ENCODE data around the gene ZFAND3. TPM values are rescaled to one million over a fixed set of nuclear protein-coding genes. Genes with fewer than 3 reads are reported as not detected.

The ZFAND3 gene
- polyA plus RNA-seq, 1 of the 3 experiments (the other 2 are of a cell fraction), result 16.7 TPM

DNA sequence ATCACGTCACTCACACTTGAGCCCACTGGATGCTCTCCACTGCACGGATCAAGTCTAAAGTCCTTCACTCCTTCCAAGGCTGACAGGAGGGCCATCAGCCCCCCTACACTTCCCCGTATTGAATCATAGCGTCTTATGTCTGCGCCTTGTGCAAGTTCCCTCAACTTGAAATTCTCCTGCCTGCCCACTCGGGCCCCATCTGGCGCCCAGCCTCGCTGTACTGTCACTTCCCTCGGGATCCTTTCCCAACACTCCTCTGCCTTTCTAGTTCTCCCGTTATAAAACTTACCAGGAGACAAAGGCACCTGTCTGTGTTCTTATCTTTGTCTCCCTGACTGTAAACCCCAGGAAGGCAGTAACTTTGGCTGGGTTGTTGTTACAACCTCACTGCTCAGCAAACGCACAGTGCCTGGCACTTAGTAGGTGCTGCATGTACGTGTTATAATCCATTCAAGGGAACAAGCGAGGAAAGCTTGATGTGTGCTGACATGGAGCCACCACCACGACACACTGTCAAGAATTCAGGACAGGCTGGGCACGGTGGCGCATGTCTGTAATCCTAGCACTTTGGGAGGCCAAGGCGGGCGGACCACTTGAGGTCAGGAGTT lies 33.8 kb upstream of the ZFAND3 start:
- no peak overlapping the region for H3K27ac ChIP-seq (ENCODE audit: low read depth in 2 of 2, low read length in 1 of 2)
- no peak overlapping the region for H3K4me3 ChIP-seq (ENCODE audit: low read depth in 2 of 2, low read length in 1 of 2)
- H3K4me1 ChIP-seq (ENCODE audit: control insufficient read depth in 1 of 2, insufficient read depth in 2 of 2, low read depth in 1 of 2, low read length in 1 of 2), result peaks cover 0 to 21% of the 10 kb centered on the region in 2 experiments; a peak in 1 of 4 replicates
- WGBS (ENCODE audit: low lambda C conversion rate), result 89% methylated on average over 18 of the region's 18 CpGs
- no peaks in the 10 kb centered on the region for H3K9me3 ChIP-seq
- POLR2A ChIA-PET, result interaction anchor here (1.0 kb wide), 1 partner anchor 33 kb away, joined by 3 read pairs; no protein-coding TSS in a partner anchor
- no peaks in the 10 kb centered on the region for H3K27me3 ChIP-seq (ENCODE audit: insufficient read depth)
- TF ChIP-seq, protein P1, sequence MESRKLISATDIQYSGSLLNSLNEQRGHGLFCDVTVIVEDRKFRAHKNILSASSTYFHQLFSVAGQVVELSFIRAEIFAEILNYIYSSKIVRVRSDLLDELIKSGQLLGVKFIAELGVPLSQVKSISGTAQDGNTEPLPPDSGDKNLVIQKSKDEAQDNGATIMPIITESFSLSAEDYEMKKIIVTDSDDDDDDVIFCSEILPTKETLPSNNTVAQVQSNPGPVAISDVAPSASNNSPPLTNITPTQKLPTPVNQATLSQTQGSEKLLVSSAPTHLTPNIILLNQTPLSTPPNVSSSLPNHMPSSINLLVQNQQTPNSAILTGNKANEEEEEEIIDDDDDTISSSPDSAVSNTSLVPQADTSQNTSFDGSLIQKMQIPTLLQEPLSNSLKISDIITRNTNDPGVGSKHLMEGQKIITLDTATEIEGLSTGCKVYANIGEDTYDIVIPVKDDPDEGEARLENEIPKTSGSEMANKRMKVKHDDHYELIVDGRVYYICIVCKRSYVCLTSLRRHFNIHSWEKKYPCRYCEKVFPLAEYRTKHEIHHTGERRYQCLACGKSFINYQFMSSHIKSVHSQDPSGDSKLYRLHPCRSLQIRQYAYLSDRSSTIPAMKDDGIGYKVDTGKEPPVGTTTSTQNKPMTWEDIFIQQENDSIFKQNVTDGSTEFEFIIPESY (IDR thresholded peaks at IDR 0.05; ENCODE audit: borderline replicate concordance, low read depth), result no peak
- TF ChIP-seq TAF1 (IDR thresholded peaks at IDR 0.05; ENCODE audit: borderline replicate concordance, low read depth, low read length) (no peak), RAD21 (IDR thresholded peaks at IDR 0.05; ENCODE audit: low read length) (no peak), GABPA (IDR thresholded peaks at IDR 0.05; ENCODE audit: low read depth) (no peak)
- TF ChIP-seq, protein P2, sequence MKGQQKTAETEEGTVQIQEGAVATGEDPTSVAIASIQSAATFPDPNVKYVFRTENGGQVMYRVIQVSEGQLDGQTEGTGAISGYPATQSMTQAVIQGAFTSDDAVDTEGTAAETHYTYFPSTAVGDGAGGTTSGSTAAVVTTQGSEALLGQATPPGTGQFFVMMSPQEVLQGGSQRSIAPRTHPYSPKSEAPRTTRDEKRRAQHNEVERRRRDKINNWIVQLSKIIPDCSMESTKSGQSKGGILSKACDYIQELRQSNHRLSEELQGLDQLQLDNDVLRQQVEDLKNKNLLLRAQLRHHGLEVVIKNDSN (IDR thresholded peaks at IDR 0.05; ENCODE audit: borderline replicate concordance, low read depth), result no peak
- TF ChIP-seq, protein P3, sequence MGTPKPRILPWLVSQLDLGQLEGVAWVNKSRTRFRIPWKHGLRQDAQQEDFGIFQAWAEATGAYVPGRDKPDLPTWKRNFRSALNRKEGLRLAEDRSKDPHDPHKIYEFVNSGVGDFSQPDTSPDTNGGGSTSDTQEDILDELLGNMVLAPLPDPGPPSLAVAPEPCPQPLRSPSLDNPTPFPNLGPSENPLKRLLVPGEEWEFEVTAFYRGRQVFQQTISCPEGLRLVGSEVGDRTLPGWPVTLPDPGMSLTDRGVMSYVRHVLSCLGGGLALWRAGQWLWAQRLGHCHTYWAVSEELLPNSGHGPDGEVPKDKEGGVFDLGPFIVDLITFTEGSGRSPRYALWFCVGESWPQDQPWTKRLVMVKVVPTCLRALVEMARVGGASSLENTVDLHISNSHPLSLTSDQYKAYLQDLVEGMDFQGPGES (IDR thresholded peaks at IDR 0.05; ENCODE audit: low read depth, low read length), result no peak
- H3K36me3 ChIP-seq (replicated peaks in 1 of 2; ENCODE audit: control insufficient read depth in 1 of 2, insufficient read depth in 2 of 2, low read length in 1 of 2), result no peaks in the 10 kb centered on the region
- H3K9ac ChIP-seq, result no peak overlapping the region
- H3K4me2 ChIP-seq, result no peak overlapping the region
- no peak overlapping the region for H2AFZ ChIP-seq (ENCODE audit: low read depth)
- H4K20me1 ChIP-seq (ENCODE audit: insufficient read depth), result no peaks in the 10 kb centered on the region
- CTCF ChIA-PET, result interaction anchor here (1.4 kb wide), 1 partner anchor 708 kb away, joined by 3 read pairs; no protein-coding TSS in a partner anchor
- no peak for DNase-seq
- H3F3A ChIP-seq (replicated peaks; ENCODE audit: insufficient read depth), result no peaks in the 10 kb centered on the region
- H3K9me2 ChIP-seq, result no peaks in the 10 kb centered on the region
- no peaks in the 10 kb centered on the region for H3K79me2 ChIP-seq (ENCODE audit: insufficient read depth)

DNA sequence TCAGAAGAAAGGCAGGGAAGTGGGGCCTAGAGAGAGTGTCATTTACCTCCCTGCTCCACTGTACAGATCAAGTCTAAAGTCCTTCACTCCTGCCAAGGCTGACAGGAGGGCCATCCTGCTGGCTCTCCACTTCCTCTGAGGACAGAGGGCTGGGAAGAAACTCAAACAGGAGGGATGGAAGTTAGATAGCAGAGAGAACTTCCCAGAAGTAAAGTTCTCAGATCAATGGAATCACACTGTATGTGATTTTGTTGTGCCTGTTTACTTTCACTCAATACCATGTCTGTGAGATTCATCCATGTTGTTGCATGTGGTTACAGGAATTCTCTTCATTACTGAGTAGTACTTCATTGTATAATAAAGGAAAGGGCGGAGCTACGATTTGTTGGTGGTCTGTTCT lies 32.3 kb upstream of the ZFAND3 start:
- Histone ChIP-seq H3K9me2 (no peaks in the 10 kb centered on the region), H3K4me1 (ENCODE audit: control insufficient read depth in 1 of 2, insufficient read depth in 2 of 2, low read depth in 1 of 2, low read length in 1 of 2) (peaks cover 0 to 32% of the 10 kb centered on the region in 2 experiments; a peak in 1 of 4 replicates), H3K36me3 (replicated peaks in 1 of 2; ENCODE audit: control insufficient read depth in 1 of 2, insufficient read depth in 2 of 2, low read length in 1 of 2) (no peaks in the 10 kb centered on the region), H2AFZ (ENCODE audit: low read depth) (no peak overlapping the region), H3K27ac (ENCODE audit: low read depth in 2 of 2, low read length in 1 of 2) (no peak overlapping the region), H3K4me3 (ENCODE audit: low read depth in 2 of 2, low read length in 1 of 2) (no peak overlapping the region), H3K9ac (no peak overlapping the region), H3K27me3 (ENCODE audit: insufficient read depth) (no peaks in the 10 kb centered on the region), H3K9me3 (no peaks in the 10 kb centered on the region), H4K20me1 (ENCODE audit: insufficient read depth) (no peaks in the 10 kb centered on the region), H3K79me2 (ENCODE audit: insufficient read depth) (no peaks in the 10 kb centered on the region), H3F3A (replicated peaks; ENCODE audit: insufficient read depth) (no peaks in the 10 kb centered on the region), H3K4me2 (no peak overlapping the region)
- no peak for DNase-seq
- CTCF ChIA-PET, result interaction anchor here (0.7 to 1.4 kb wide), 4 partner anchors 8 to 707 kb away, joined by 3 read pairs; no protein-coding TSS in a partner anchor
- 75% methylated on average over 2 of the region's 2 CpGs for WGBS (ENCODE audit: low lambda C conversion rate)
- POLR2A ChIA-PET, result no interaction called here
- TF ChIP-seq ELF1 (IDR thresholded peaks at IDR 0.05) (no peak), POLR2AphosphoS5 (IDR thresholded peaks at IDR 0.05; ENCODE audit: low read depth, low read length) (no peak), RCOR1 (IDR thresholded peaks at IDR 0.05; ENCODE audit: low read length) (no peak), EP300 (IDR thresholded peaks at IDR 0.05; ENCODE audit: borderline replicate concordance in 1 of 2, low read depth in 1 of 2, low read length in 1 of 2) (no peak), TEAD4 (IDR thresholded peaks at IDR 0.05; ENCODE audit: borderline replicate concordance, insufficient read depth) (no peak), FOXJ3 (CRISPR knock-in tag; IDR thresholded peaks at IDR 0.05) (no peak), RFX5 (IDR thresholded peaks at IDR 0.05; ENCODE audit: low read length) (no peak), MXI1 (IDR thresholded peaks at IDR 0.05; ENCODE audit: low read depth, low read length) (no peak), GATA2 (CRISPR knock-in tag; IDR thresholded peaks at IDR 0.05) (no peak), RAD21 (IDR thresholded peaks at IDR 0.05; ENCODE audit: low read length) (no peak), EZH2phosphoT487 (IDR thresholded peaks at IDR 0.05; ENCODE audit: borderline replicate concordance, low read depth) (no peak), FOSL2 (IDR thresholded peaks at IDR 0.05; ENCODE audit: borderline replicate concordance, low read depth) (no peak), SIN3A (IDR thresholded peaks at IDR 0.05; ENCODE audit: borderline replicate concordance, low read depth, low read length) (no peak), GABPA (IDR thresholded peaks at IDR 0.05; ENCODE audit: low read depth) (no peak), NRF1 (IDR thresholded peaks at IDR 0.05; ENCODE audit: low read depth, low read length) (no peak)
- TF ChIP-seq, protein P4, sequence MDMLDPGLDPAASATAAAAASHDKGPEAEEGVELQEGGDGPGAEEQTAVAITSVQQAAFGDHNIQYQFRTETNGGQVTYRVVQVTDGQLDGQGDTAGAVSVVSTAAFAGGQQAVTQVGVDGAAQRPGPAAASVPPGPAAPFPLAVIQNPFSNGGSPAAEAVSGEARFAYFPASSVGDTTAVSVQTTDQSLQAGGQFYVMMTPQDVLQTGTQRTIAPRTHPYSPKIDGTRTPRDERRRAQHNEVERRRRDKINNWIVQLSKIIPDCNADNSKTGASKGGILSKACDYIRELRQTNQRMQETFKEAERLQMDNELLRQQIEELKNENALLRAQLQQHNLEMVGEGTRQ (IDR thresholded peaks at IDR 0.05; ENCODE audit: borderline replicate concordance, low read depth, low read length), result no peak
- TF ChIP-seq, protein P2 (IDR thresholded peaks at IDR 0.05; ENCODE audit: borderline replicate concordance, low read depth), result no peak
- TF ChIP-seq, protein P5, sequence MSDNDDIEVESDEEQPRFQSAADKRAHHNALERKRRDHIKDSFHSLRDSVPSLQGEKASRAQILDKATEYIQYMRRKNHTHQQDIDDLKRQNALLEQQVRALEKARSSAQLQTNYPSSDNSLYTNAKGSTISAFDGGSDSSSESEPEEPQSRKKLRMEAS (IDR thresholded peaks at IDR 0.05; ENCODE audit: low read depth), result no peak

All from SK-N-SH (cell line).